Pancreas (tissue), 10 donors: ENCODE results near the gene MYO6. TPM values are rescaled to one million over a fixed set of nuclear protein-coding genes. Genes with fewer than 3 reads are reported as not detected.
A peak's percentile ranks its signal among the peaks of the same experiment; 100 is the strongest.

Experiments used
- ATAC-seq, 4 donors: fragments of 200-7000 bp; cut with Tn5 transposase; one replicate each; pipeline versions ENCODE4 v1.8.0 to v1.9.1; 2020; ENCODE audit warnings: mild to moderate bottlenecking in 4 of 4, moderate library complexity in 4 of 4
- DNase-seq, 6 donors: peaks; one replicate each; pipeline ENCODE4 v3.0.0-alpha.2; 2020
- FAIRE-seq: peaks from 2 replicates; lab custom pipeline; 2012; peaks lifted over from hg19 to GRCh38; lab: Jason Lieb, UNC
- H3K27ac ChIP-seq, 4 donors: fragments of 200-600 bp; sonication (generic); 1 replicate in 3 of 4; 2 replicates in 1 of 4; pipeline versions ENCODE4 v1.5.0 to v1.8.0; 2020
- H3K27me3 ChIP-seq, 4 donors: fragments of 200-600 bp; one replicate each; pipeline ENCODE4 v1.8.0; 2021
- H3K36me3 ChIP-seq, 3 donors: fragments of 200-600 bp; sonication (generic) in 1 of 3; one replicate each; pipeline versions ENCODE4 v1.5.0 to v1.8.0; 2020 to 2021
- H3K4me1 ChIP-seq, 3 donors: fragments of 200-600 bp; one replicate each; pipeline ENCODE4 v1.8.0; 2021
- H3K4me3 ChIP-seq, 4 donors: fragments of 200-600 bp; sonication (generic) in 2 of 4; one replicate each; pipeline versions ENCODE4 v1.5.0 to v1.8.0; 2020 to 2021
- H3K9me3 ChIP-seq, 4 donors: fragments of 200-600 bp; one replicate each; pipeline ENCODE4 v1.8.0; 2021
- WGBS, 2 donors: extraction: QIAGEN DNeasy Blood & Tissue Kit; methylation state at CpG; one replicate each; pipeline ENCODE4 v1.1.7; 2013; 5-methylcytosine and 5-hydroxymethylcytosine counted together
- intact Hi-C, 3 donors: fragments of 100-400 bp; cut with DNase I; formaldehyde crosslinking; loops; one replicate each; pipeline versions ENCODE4 v1.11.1 to v1.14.2; 2022
- polyA plus RNA-seq, 2 donors: library from polyadenylated mRNA; stranded (reverse); fragments of 200-250 nt; gene quantifications; one replicate each; pipeline ENCODE4 v1.2.3, GENCODE V29; 2013
- total RNA-seq, 6 donors: library from RNA; stranded (reverse); fragmentation: NEBNext Ultra II Directional in 4 of 6; extraction: Animal tissue kit (Norgen Biotek cat#: 25700) in 4 of 6; gene quantifications; one replicate each; pipeline versions ENCODE4 v1.2.1 to v1.2.4, GENCODE V29; 2021 to 2023
- TF ChIP-seq, protein P1 (sequence below), 4 donors: fragments of 200-600 bp; sonication (generic) in 3 of 4; IDR thresholded peaks; one replicate each; pipeline versions ENCODE4 v1.5.0 to v1.8.0; 2021; ENCODE audit warnings: antibody characterized with exemption in 4 of 4
- donor health status: healthy with polysubstance abuse.
- donor health status: DM: no; HTN: no; CAD: no; lungs with moderate emphysema.
- donor health status: DM: no; HTN: no; CAD: no.
- donor health status: control.
- donor health status: control.
- donor health status: Bipolar disorder and iron deficiency.
- donor health status: DM: yes; HTN: yes; CAD: no.
- donor health status: DM: no; HTN: no; CAD: no.
- donor health status: DM: no; HTN: no; CAD: no.
- donor health status: DM: yes; HTN: yes; CAD: no.

Gene MYO6
- total and polyA plus RNA-seq, 8 donors = 16.4 to 47.6 (median 19.6) TPM

DNA sequence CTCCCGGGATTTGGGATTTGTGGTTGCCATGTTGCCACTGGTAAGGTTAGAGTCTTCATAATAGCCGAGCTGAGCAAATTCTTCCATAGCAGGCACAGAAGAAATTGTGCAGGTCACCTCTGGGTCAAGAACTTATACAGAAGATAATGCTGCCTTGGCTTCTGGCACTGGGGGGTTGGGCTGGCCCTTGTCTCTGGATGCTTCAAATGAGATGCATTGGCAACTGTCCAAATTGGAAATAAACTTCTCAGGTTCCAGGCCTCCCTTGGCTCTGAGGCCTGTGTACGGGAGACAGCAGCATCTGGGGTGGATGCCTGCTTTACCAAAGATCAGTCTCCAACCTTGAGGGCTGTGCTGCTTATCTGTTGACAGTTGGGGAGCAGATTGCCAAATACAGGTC lies 26.2 kb downstream of the MYO6 start:
- ATAC-seq = peak in 1 of 4 donors; percentile 12
- Histone ChIP-seq H3K9me3 (no peaks in the 10 kb centered on the region), H3K4me1 (no peaks in the 10 kb centered on the region), H3K4me3 (no peak overlapping the region), H3K27me3 (no peaks in the 10 kb centered on the region), H3K27ac (no peak overlapping the region), H3K36me3 (no peaks in the 10 kb centered on the region)
- DNase-seq = no peak
- no peak for FAIRE-seq
- TF ChIP-seq, protein P1, sequence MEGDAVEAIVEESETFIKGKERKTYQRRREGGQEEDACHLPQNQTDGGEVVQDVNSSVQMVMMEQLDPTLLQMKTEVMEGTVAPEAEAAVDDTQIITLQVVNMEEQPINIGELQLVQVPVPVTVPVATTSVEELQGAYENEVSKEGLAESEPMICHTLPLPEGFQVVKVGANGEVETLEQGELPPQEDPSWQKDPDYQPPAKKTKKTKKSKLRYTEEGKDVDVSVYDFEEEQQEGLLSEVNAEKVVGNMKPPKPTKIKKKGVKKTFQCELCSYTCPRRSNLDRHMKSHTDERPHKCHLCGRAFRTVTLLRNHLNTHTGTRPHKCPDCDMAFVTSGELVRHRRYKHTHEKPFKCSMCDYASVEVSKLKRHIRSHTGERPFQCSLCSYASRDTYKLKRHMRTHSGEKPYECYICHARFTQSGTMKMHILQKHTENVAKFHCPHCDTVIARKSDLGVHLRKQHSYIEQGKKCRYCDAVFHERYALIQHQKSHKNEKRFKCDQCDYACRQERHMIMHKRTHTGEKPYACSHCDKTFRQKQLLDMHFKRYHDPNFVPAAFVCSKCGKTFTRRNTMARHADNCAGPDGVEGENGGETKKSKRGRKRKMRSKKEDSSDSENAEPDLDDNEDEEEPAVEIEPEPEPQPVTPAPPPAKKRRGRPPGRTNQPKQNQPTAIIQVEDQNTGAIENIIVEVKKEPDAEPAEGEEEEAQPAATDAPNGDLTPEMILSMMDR (IDR thresholded peaks at IDR 0.05) = no peak
- 80 to 82% methylated on average over 3 of the region's 3 CpGs for WGBS, 2 donors
- intact Hi-C loops = no loop called here

DNA sequence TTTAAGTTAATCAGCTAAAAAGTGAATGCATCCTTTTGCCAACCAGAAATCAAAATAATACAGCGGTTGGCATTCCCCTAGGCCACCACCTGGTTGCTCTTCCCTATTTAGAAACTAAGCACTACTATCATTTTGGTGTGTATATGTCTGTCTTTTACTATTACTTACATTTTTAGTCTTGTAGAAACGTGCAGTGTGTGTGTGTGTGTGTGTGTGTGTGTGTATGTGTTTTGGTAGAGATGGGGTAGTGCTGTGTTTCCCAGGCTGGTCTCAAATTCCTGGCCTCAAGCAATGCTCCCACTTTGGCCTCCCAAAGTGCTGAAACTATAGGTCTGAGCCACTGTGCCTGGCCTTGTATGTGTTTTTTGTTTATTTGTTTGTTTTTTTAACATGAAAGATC lies 27.4 kb downstream of the MYO6 start:
- WGBS, 2 donors = 57 to 72% methylated on average over 2 of the region's 2 CpGs
- FAIRE-seq = no peak

DNA sequence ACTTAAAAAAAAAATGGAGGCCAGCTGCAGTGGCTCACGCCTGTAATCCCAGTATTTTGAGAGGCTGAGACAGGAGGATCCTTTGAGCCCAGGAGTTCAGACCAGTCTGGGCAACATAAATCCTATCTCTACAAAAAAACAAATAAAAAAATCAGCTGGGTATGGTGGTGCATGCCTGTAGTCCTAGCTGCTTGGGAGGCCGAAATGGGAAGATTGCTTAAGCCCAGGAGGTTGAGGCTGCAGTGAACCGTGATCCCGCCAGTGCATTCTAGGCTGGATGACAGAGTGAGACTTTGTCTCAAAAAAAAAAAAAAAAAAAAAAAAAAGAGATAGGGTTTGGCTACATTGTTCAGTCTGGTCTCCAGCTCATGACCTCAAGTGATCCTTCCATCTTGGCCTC lies 29.7 kb downstream of the MYO6 start:
- intact Hi-C loops = no loop called here
- no peak for FAIRE-seq
- Histone ChIP-seq H3K36me3 (no peaks in the 10 kb centered on the region), H3K4me3 (no peak overlapping the region), H3K27ac (no peak overlapping the region), H3K9me3 (no peaks in the 10 kb centered on the region), H3K4me1 (no peaks in the 10 kb centered on the region), H3K27me3 (no peaks in the 10 kb centered on the region)
- TF ChIP-seq, protein P1 (IDR thresholded peaks at IDR 0.05) = no peak
- 97% methylated on average over 4 of the region's 4 CpGs for WGBS, 2 donors
- no peak for ATAC-seq
- no peak for DNase-seq

More for the DNA sequence above, 27.4 kb downstream of the MYO6 start:
- TF ChIP-seq, protein P1 (IDR thresholded peaks at IDR 0.05) = no peak
- no peaks in the 10 kb centered on the region for H3K9me3 ChIP-seq
- intact Hi-C loops = no loop called here
- no peak overlapping the region for H3K27ac ChIP-seq
- DNase-seq (no peak), ATAC-seq (no peak)
- H3K4me1 ChIP-seq = no peaks in the 10 kb centered on the region
- H3K36me3 ChIP-seq = no peaks in the 10 kb centered on the region
- H3K4me3 ChIP-seq = no peak overlapping the region
- no peaks in the 10 kb centered on the region for H3K27me3 ChIP-seq

DNA sequence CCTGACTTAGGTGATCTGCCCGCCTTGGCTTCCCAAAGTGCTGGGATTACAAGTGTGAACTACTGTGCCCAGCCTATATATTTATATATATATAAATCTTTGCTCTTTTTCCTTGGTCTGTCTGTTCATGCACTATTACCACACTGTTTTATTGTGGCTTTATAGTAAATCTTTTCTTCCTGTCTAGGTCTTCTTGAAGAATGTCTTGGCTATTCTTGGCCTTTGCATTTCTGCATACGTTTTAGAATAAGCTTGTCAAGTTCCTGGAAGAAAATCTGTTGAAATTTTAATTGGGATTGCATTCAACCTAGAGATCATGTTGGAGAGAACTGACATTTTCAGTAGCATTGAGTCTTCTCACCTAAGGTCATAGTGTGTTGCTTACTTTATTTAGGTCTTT lies 37.1 kb downstream of the MYO6 start:
- 80 to 88% methylated on average over 2 of the region's 2 CpGs for WGBS, 2 donors
- H3K9me3 ChIP-seq = no peaks in the 10 kb centered on the region
- ATAC-seq (no peak), FAIRE-seq (no peak), DNase-seq (no peak)
- H3K4me1 ChIP-seq = no peaks in the 10 kb centered on the region
- H3K27ac ChIP-seq = no peak overlapping the region
- H3K36me3 ChIP-seq = no peaks in the 10 kb centered on the region
- intact Hi-C loops = no loop called here
- H3K27me3 ChIP-seq = no peaks in the 10 kb centered on the region
- TF ChIP-seq, protein P1 (IDR thresholded peaks at IDR 0.05) = no peak
- H3K4me3 ChIP-seq = no peak overlapping the region

DNA sequence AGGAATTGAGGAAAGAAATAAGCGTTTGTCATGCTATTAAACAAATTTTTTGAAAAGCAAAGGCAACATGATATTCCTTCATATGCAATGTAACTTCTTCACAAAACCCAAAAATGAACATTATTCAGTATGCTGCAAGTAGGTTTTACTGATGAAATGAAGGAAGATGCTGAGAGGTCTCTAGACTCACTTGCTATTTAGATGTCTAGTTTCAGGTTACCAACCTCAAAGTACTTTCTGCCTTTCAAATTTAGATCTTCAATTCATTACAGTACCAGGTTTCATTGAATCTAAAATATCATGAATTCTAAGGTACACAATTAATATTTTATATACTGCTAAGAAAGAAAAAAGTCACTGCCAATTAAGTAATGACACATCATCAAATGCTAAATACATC lies 39.9 kb downstream of the MYO6 start:
- TF ChIP-seq, protein P1 (IDR thresholded peaks at IDR 0.05) = no peak
- 89 to 100% methylated on average over 1 of the region's 1 CpG for WGBS, 2 donors
- DNase-seq = no peak

More for the DNA sequence above, 39.9 kb downstream of the MYO6 start:
- Histone ChIP-seq H3K9me3 (no peaks in the 10 kb centered on the region), H3K36me3 (no peaks in the 10 kb centered on the region), H3K4me3 (no peak overlapping the region), H3K4me1 (no peaks in the 10 kb centered on the region), H3K27ac (no peak overlapping the region), H3K27me3 (no peaks in the 10 kb centered on the region)
- ATAC-seq = no peak
- intact Hi-C loops = no loop called here
- FAIRE-seq = no peak
